K562 (cell line): ENCODE data around the gene NXF1. TPM values are rescaled to one million over a fixed set of nuclear protein-coding genes. Genes with fewer than 3 reads are reported as not detected.
A peak's percentile ranks its signal among the peaks of the same experiment; 100 is the strongest.

ENCODE experiments used
- BCOR ChIP-seq: fragments of 450-650 bp; IDR thresholded peaks from 2 replicates; pipeline ENCODE4 v1.6.1; 2016
- DMBX1 ChIP-seq: fragments of 250-450 bp; sonication (Bioruptor Pico); IDR thresholded peaks from 2 replicates; pipeline ENCODE4 v1.8.0; 2022; ENCODE audit warnings: inconsistent platforms, mild to moderate bottlenecking, moderate library complexity, borderline replicate concordance
- FIP1L1 ChIP-seq: fragments of 200-400 bp; formaldehyde crosslinking; IDR thresholded peaks from 2 replicates; pipeline ENCODE4 v1.6.1; 2018; ENCODE audit warnings: mild to moderate bottlenecking, low read depth, low read length; ENCODE audit not compliant: poor library complexity, severe bottlenecking
- FOXP1 ChIP-seq: sonication (generic); formaldehyde crosslinking; IDR thresholded peaks from 2 replicates; pipeline ENCODE4 v1.8.0; 2022; ENCODE audit warnings: mild to moderate bottlenecking, missing genetic modification reagents
- IFI16 ChIP-seq: fragments of 250-450 bp; sonication (Bioruptor Pico); IDR thresholded peaks from 2 replicates; pipeline ENCODE4 v2.1.2; 2022; ENCODE audit warnings: mild to moderate bottlenecking, inconsistent platforms
- ILF3 ChIP-seq: fragments of 450-650 bp; IDR thresholded peaks from 2 replicates; pipeline ENCODE4 v1.6.1; 2018; ENCODE audit warnings: antibody characterized with exemption, mild to moderate bottlenecking, moderate library complexity, borderline replicate concordance
- KAT7 ChIP-seq: sonication (generic); formaldehyde crosslinking; IDR thresholded peaks from 2 replicates; pipeline ENCODE4 v1.8.0; 2022; ENCODE audit warnings: missing genetic modification reagents, mild to moderate bottlenecking, borderline replicate concordance
- MXI1 ChIP-seq: IDR thresholded peaks from 2 replicates; pipeline ENCODE4 v1.6.1; 2011; ENCODE audit warnings: low read depth, mild to moderate bottlenecking, improper control_type of control experiment, low read length
- PHF20 ChIP-seq: fragments of 450-650 bp; IDR thresholded peaks from 2 replicates; pipeline ENCODE4 v1.6.1; 2018; ENCODE audit not compliant: partially characterized antibody
- POU5F1 ChIP-seq: fragments of 150-350 bp; IDR thresholded peaks from 2 replicates; pipeline ENCODE4 v1.6.1; 2014; ENCODE audit warnings: borderline replicate concordance, low read length, low read depth, mild to moderate bottlenecking; ENCODE audit not compliant: partially characterized antibody
- PPARD ChIP-seq: fragments of 250-450 bp; sonication (Bioruptor Pico); IDR thresholded peaks from 2 replicates; pipeline ENCODE4 v1.8.0; 2022; ENCODE audit warnings: inconsistent platforms, mild to moderate bottlenecking, moderate library complexity
- RAD21 ChIP-seq, 2 experiments: fragments of 250-450 bp in 1 of 2; fragments of 450-650 bp in 1 of 2; sonication (Bioruptor Pico) in 1 of 2; formaldehyde crosslinking in 1 of 2; IDR thresholded peaks in 1 of 2; conservative IDR thresholded peaks in 1 of 2; 2 replicates each; pipeline versions ENCODE4 v1.4.0 to v1.8.0; 2020 to 2022; ENCODE audit warnings: mild to moderate bottlenecking in 2 of 2, moderate library complexity in 1 of 2
- ZNF133 ChIP-seq: fragments of 250-450 bp; sonication (Bioruptor Pico); IDR thresholded peaks from 2 replicates; pipeline ENCODE4 v1.4.0; 2020; ENCODE audit warnings: mild to moderate bottlenecking
- ZNF212 ChIP-seq: fragments of 450-650 bp; formaldehyde crosslinking; IDR thresholded peaks from 2 replicates; pipeline ENCODE4 v1.4.0; 2020; ENCODE audit warnings: mild to moderate bottlenecking
- ZNF354B ChIP-seq: fragments of 250-450 bp; sonication (Bioruptor Pico); IDR thresholded peaks from 2 replicates; pipeline ENCODE4 v1.4.0; 2020
- ZNF507 ChIP-seq: conservative IDR thresholded peaks from 2 replicates; pipeline ENCODE4 v1.6.1; 2017; ENCODE audit warnings: missing genetic modification characterization, missing compliant biosample characterization
- polyA plus RNA-seq, 8 experiments: library from polyadenylated mRNA; depleted of rRNA in 4 of 8; stranded (reverse) in 5 of 8; unstranded in 3 of 8; fragments of >200 nt; fragmentation: Nextera tagmentation in 2 of 8; fragmentation: Illumina TruSeq in 1 of 8; extraction: Ambion mirVana in 2 of 8; extraction: Trizol in 1 of 8; gene quantifications; 2 replicates each; pipeline versions ENCODE4 v1.2.1 to v1.2.3, GENCODE V29; 2011 to 2014; ENCODE audit warnings: inconsistent platforms in 1 of 8, missing spikeins in 1 of 8
- total RNA-seq, 7 experiments: library from RNA; depleted of rRNA in 6 of 7; stranded (reverse); fragments of >200 nt in 6 of 7; fragmentation: Illumina TruSeq in 2 of 7; extraction: Trizol in 2 of 7; gene quantifications; 2 replicates each; pipeline versions ENCODE4 v1.2.1 to v1.2.3, GENCODE V29; 2011 to 2021; ENCODE audit warnings: low replicate concordance in 1 of 7
- TF ChIP-seq, protein P1 (sequence below): fragments of 450-650 bp; IDR thresholded peaks from 2 replicates; pipeline ENCODE4 v1.6.1; 2016; ENCODE audit warnings: borderline replicate concordance
- TF ChIP-seq, protein P2 (sequence below), 3 experiments: fragments of 200-800 bp in 1 of 3; fragments of 250-450 bp in 1 of 3; fragments of 450-650 bp in 1 of 3; sonication (Bioruptor Pico) in 1 of 3; sonication (Bioruptor generic) in 1 of 3; formaldehyde crosslinking in 1 of 3; IDR thresholded peaks; 2 replicates each; pipeline versions ENCODE4 v1.6.1 to v1.8.0; 2016 to 2022; ENCODE audit warnings: mild to moderate bottlenecking in 2 of 3, missing genetic modification characterization in 2 of 3, missing compliant biosample characterization in 1 of 3, moderate library complexity in 1 of 3
- TF ChIP-seq, protein P3 (sequence below): fragments of 450-650 bp; formaldehyde crosslinking; IDR thresholded peaks from 2 replicates; pipeline ENCODE4 v1.4.0; 2022; ENCODE audit warnings: missing genetic modification characterization

Gene NXF1
- total and polyA plus RNA-seq, 9 of the 15 experiments (the other 6 are each of a cell fraction or from before 2014, with no cell fraction given) = 18.1 to 98.3 (median 35.8) TPM

DNA sequence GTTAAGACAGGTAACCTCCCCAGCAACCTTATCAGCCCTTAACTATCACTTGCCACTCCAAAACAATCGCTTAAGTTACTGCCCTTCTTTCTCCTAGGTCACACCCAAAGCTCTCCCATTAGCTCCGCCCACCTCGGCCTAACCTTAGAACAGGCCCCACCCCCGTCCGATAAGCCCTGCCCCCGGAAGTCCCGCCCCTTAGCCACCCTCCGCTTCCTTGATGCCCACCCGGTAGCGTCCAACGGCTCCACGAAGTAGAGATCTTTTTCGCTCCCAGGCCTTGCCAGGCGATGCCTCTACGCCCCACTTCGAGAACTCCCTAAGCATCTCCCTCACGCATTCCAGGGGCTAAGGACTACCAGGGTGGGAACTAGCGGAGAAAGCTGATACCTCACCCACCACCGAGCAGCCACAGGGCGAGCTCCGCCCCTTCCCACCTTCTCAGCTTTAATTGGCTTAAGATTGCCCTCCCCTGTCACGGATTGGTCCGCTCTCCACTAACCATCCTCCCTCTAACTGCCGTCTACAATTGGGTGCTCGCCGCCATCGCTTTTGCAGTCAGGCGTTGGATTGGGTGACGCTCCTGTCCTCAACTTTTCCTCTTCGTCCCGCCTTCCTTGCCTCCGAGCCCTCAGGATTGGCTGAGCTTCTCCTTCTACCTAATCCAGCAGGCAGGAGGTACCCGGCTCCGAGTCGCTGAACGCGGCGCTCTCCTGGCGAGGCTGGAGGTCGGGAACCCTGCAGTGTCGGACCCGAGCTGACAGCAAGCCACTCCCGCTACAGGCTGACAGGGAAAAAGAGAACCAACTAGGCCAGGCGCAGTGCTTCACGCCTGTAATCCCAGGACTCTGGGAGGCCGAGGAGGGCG, 51.3 kb downstream of the NXF1 start, which contains the start of gene ZBTB3 (continued):
- TF ChIP-seq PPARD (CRISPR knock-in tag) = no peak
- no peak for TF ChIP-seq DMBX1 (CRISPR knock-in tag)
- peak; percentile 50; the same call in 1 of the 2 replicates for TF ChIP-seq BCOR
- no peak for TF ChIP-seq ZNF507
- TF ChIP-seq RAD21 (CRISPR knock-in tag; conservative IDR thresholded peaks at IDR 0.05 in 1 of 2, IDR thresholded peaks at IDR 0.05 in 1 of 2) = no peak
- TF ChIP-seq ZNF354B (CRISPR knock-in tag) = no peak
- no peak for TF ChIP-seq ILF3
- TF ChIP-seq, protein P1, sequence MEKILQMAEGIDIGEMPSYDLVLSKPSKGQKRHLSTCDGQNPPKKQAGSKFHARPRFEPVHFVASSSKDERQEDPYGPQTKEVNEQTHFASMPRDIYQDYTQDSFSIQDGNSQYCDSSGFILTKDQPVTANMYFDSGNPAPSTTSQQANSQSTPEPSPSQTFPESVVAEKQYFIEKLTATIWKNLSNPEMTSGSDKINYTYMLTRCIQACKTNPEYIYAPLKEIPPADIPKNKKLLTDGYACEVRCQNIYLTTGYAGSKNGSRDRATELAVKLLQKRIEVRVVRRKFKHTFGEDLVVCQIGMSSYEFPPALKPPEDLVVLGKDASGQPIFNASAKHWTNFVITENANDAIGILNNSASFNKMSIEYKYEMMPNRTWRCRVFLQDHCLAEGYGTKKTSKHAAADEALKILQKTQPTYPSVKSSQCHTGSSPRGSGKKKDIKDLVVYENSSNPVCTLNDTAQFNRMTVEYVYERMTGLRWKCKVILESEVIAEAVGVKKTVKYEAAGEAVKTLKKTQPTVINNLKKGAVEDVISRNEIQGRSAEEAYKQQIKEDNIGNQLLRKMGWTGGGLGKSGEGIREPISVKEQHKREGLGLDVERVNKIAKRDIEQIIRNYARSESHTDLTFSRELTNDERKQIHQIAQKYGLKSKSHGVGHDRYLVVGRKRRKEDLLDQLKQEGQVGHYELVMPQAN = peak; percentile 66; the same call in 1 of the 2 replicates
- TF ChIP-seq FOXP1 = peak; percentile 70; the same call in 1 of the 2 replicates
- TF ChIP-seq, protein P2, sequence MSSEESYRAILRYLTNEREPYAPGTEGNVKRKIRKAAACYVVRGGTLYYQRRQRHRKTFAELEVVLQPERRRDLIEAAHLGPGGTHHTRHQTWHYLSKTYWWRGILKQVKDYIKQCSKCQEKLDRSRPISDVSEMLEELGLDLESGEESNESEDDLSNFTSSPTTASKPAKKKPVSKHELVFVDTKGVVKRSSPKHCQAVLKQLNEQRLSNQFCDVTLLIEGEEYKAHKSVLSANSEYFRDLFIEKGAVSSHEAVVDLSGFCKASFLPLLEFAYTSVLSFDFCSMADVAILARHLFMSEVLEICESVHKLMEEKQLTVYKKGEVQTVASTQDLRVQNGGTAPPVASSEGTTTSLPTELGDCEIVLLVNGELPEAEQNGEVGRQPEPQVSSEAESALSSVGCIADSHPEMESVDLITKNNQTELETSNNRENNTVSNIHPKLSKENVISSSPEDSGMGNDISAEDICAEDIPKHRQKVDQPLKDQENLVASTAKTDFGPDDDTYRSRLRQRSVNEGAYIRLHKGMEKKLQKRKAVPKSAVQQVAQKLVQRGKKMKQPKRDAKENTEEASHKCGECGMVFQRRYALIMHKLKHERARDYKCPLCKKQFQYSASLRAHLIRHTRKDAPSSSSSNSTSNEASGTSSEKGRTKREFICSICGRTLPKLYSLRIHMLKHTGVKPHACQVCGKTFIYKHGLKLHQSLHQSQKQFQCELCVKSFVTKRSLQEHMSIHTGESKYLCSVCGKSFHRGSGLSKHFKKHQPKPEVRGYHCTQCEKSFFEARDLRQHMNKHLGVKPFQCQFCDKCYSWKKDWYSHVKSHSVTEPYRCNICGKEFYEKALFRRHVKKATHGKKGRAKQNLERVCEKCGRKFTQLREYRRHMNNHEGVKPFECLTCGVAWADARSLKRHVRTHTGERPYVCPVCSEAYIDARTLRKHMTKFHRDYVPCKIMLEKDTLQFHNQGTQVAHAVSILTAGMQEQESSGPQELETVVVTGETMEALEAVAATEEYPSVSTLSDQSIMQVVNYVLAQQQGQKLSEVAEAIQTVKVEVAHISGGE (CRISPR knock-in tag; IDR thresholded peaks at IDR 0.05) = peak in 1 of 3 experiments; percentile 43; a peak in 1 of 6 replicates
- TF ChIP-seq ZNF133 = no peak
- TF ChIP-seq, protein P3, sequence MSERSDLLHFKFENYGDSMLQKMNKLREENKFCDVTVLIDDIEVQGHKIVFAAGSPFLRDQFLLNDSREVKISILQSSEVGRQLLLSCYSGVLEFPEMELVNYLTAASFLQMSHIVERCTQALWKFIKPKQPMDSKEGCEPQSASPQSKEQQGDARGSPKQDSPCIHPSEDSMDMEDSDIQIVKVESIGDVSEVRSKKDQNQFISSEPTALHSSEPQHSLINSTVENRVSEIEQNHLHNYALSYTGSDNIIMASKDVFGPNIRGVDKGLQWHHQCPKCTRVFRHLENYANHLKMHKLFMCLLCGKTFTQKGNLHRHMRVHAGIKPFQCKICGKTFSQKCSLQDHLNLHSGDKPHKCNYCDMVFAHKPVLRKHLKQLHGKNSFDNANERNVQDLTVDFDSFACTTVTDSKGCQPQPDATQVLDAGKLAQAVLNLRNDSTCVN (CRISPR knock-in tag) = no peak
- TF ChIP-seq MXI1 = no peak
- TF ChIP-seq FIP1L1 = no peak
- no peak for TF ChIP-seq IFI16 (CRISPR knock-in tag)
- TF ChIP-seq PHF20 = peak; percentile 84
- TF ChIP-seq KAT7 (CRISPR knock-in tag) = no peak; the same call in 1 of the 2 replicates
- TF ChIP-seq POU5F1 = no peak
- TF ChIP-seq ZNF212 (CRISPR knock-in tag) = no peak
